ENCODE data around the gene SEPTIN14.
"Not testable (repeated sequence)": the region's sequence is repeated elsewhere in the genome, so short reads cannot be mapped to it uniquely, and the experiment has no call there.

The SEPTIN14 gene

GRCh38 chr7:55862652-55863051, at the start of gene SEPTIN14:
Gene SEPTIN14 (minus strand): TSS chr7:55862752. CDS start chr7:55861996, 756 bp downstream.
- DNase-seq; intact Hi-C loops (cut with DNase I): not testable (repeated sequence)

- DNase-seq = no peak
- intact Hi-C loops (cut with DNase I) = no loop called here
These were observed 41.6 kb upstream of the SEPTIN14 start for GRCh38 chr7:55903985-55904759.

GRCh38 chr7:55901059-55901458, 38.5 kb upstream of the SEPTIN14 start:
- intact Hi-C loops (cut with DNase I); DNase-seq: not testable (repeated sequence)

- DNase-seq = no peak
- intact Hi-C loops (cut with DNase I) = no loop called here
These were observed 35.7 kb upstream of the SEPTIN14 start for GRCh38 chr7:55898287-55898686.

GRCh38 chr7:55895021-55895420, 32.5 kb upstream of the SEPTIN14 start:
- no peak for DNase-seq
- intact Hi-C loops (cut with DNase I) = no loop called here

- DNase-seq = no peak
- intact Hi-C loops (cut with DNase I) = no loop called here
These were observed 31.4 kb upstream of the SEPTIN14 start for GRCh38 chr7:55893940-55894339.

- not testable (repeated sequence) for DNase-seq
- intact Hi-C loops (cut with DNase I) = loop anchor here (5.0 kb wide), 1 partner anchor 246 kb away; no protein-coding TSS in a partner anchor
These were observed 25.8 kb upstream of the SEPTIN14 start for GRCh38 chr7:55888378-55888777.

- intact Hi-C loops (cut with DNase I) = loop anchor here (1.0 to 5.0 kb wide), 3 partner anchors 63 to 246 kb away; partner anchors contain the start of genes MRPS17 and NIPSNAP2
- no peak for DNase-seq
These were observed 25.3 kb upstream of the SEPTIN14 start for GRCh38 chr7:55887821-55888247.

GRCh38 chr7:55884321-55884720, 21.8 kb upstream of the SEPTIN14 start:
- intact Hi-C loops (cut with DNase I) = no loop called here
- DNase-seq = no peak

- DNase-seq = no peak
- intact Hi-C loops (cut with DNase I) = no loop called here
These were observed 16.1 kb upstream of the SEPTIN14 start for GRCh38 chr7:55878691-55879090.

GRCh38 chr7:55877308-55877707, 14.8 kb upstream of the SEPTIN14 start:
- DNase-seq = no peak
- intact Hi-C loops (cut with DNase I) = no loop called here

- intact Hi-C loops (cut with DNase I) = no loop called here
- DNase-seq = no peak
These were observed 11.2 kb upstream of the SEPTIN14 start for GRCh38 chr7:55873765-55874164.

GRCh38 chr7:55871932-55872485, 9.5 kb upstream of the SEPTIN14 start:
- intact Hi-C loops (cut with DNase I) = no loop called here
- DNase-seq = no peak

- intact Hi-C loops (cut with DNase I); DNase-seq: not testable (repeated sequence)
These were observed 6.4 kb upstream of the SEPTIN14 start for GRCh38 chr7:55868989-55869388.

- DNase-seq; intact Hi-C loops (cut with DNase I): not testable (repeated sequence)
These were observed 17.4 kb downstream of the SEPTIN14 start for GRCh38 chr7:55845164-55845563.

GRCh38 chr7:55838595-55838994, 24.0 kb downstream of the SEPTIN14 start:
- DNase-seq = no peak
- intact Hi-C loops (cut with DNase I) = no loop called here

GRCh38 chr7:55827577-55827976, 35.0 kb downstream of the SEPTIN14 start:
- DNase-seq = no peak
- intact Hi-C loops (cut with DNase I) = no loop called here

- intact Hi-C loops (cut with DNase I) = no loop called here
These were observed 43.9 kb downstream of the SEPTIN14 start for GRCh38 chr7:55818686-55819085.

GRCh38 chr7:55797260-55797659, 65.3 kb downstream of the SEPTIN14 start:
- DNase-seq; intact Hi-C loops (cut with DNase I): not testable (repeated sequence)

More at GRCh38 chr7:55818686-55819085, 43.9 kb downstream of the SEPTIN14 start:
- no peak for DNase-seq

- intact Hi-C loops (cut with DNase I) = no loop called here
- DNase-seq = no peak
These were observed 68.0 kb downstream of the SEPTIN14 start for GRCh38 chr7:55794527-55794926.

- no peak for DNase-seq
- intact Hi-C loops (cut with DNase I) = no loop called here
These were observed 70.5 kb downstream of the SEPTIN14 start for GRCh38 chr7:55792048-55792447.

- intact Hi-C loops (cut with DNase I) = no loop called here
- no peak for DNase-seq
These were observed 74.8 kb downstream of the SEPTIN14 start for GRCh38 chr7:55787796-55788195.

Data from posterior cingulate gyrus (tissue), 11 donors.